NCI-H2196 treated with DMSO at 0.1 percent for 48 hours (cell line): Measurements from ENCODE around the gene BSCL2.
"Not testable (repeated sequence)": the region's sequence is repeated elsewhere in the genome, so short reads cannot be mapped to it uniquely, and the experiment has no call there.

Experiments used
- DNase-seq: peaks from one replicate; lab custom pipeline; 2025; ENCODE audit not compliant: unreplicated experiment; lab: John Stamatoyannopoulos, UW

Gene BSCL2

DNA sequence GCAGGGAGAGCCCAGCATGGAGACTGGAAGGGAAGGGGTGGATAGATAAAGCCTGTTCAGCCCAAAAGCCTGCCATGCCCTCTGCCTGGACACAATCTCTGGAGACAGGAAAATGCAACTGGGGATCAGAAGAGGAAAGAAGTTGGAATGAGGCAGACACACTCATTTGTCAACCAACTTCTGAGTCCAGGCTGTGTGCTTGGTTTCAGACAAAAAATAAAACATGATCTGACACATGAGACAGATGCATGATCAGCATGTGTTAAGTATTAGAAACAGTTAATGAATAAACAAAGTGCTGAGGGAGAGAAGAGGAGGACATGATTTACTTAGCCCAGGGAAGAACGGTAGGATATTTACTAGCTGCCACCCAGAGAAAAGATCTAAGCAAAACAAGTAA, 18.7 kb downstream of the BSCL2 start:
- no peak for DNase-seq

GRCh38 chr11:62687508-62688396, 19.5 kb downstream of the BSCL2 start:
- no peak for DNase-seq

- no peak for DNase-seq
Observed at GRCh38 chr11:62682518-62682917, 24.7 kb downstream of the BSCL2 start.

DNA sequence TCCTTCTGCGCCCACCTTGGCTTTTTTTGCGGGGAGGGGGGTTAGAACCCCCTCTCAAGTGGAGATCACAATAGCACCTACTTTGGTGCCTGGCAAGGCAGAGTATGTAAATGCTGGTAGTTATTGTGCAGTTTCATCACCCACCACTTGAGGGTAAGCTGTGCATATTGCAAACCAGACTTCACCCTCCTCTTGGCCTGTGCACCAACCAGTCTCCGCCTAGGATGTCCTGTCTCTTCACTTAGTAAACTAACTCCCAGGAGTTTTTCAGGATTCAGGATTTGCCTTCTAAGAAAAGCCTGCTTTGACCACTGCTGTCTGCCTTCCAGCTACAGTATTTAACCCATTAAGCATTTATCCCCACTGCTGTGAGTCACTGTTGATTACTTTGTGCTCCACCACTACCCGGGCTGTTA, 26.4 kb downstream of the BSCL2 start:
- DNase-seq: peak; percentile 61

DNA sequence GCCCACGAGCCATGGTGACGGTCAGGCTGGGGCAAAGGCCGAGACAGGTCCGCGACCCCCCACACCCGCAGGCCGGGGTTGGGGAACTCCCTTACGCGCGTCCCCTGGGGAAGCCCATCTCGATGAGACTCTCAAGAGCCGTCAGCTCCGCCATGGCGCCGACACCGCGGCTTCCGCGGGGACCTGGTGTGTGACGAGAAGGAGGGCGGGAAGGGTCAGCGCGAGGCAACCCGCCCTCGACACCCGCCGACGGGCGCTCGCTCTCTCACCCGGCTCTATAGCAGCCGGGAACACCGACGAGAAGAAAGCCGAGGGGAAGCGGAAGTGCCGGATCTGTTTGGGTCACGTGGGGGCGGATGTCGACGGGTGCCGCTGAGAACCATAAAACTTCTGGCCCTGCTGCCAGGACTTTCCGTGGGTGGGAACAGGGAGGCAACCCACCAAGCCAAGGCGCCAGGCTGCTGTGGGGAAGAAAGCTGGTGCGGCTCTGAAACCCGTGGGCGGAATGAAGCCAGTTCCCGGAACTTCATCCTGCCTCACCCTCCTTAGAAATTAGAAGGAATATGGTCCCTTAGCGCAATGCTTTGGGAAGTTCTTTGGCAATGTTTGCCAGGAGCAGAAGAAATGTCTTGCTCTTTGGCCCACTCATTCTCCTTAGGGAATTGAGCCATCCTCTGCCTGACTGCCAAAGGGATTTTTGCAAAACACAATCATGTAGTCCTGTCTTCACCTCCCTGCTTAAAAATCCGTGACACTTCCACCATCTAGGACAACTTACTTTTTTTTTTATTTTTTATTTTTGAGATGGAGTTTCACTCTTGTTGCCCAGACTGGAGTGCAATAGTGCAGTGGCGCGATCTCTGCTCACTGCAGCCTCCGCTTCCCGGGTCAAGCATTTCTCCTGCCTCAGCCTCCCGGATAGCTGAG, 28.2 kb downstream of the BSCL2 start, which contains the start of gene UBXN1:
UBXN1 (minus strand) TSS at position 304 of the 927 bp plus-strand sequence; CDS start at position 154, 150 bp downstream.
- peak; percentile 72 for DNase-seq

GRCh38 chr11:62678433-62678769, 28.8 kb downstream of the BSCL2 start:
- DNase-seq: no peak

GRCh38 chr11:62677714-62678113, 29.5 kb downstream of the BSCL2 start:
- no peak for DNase-seq

DNA sequence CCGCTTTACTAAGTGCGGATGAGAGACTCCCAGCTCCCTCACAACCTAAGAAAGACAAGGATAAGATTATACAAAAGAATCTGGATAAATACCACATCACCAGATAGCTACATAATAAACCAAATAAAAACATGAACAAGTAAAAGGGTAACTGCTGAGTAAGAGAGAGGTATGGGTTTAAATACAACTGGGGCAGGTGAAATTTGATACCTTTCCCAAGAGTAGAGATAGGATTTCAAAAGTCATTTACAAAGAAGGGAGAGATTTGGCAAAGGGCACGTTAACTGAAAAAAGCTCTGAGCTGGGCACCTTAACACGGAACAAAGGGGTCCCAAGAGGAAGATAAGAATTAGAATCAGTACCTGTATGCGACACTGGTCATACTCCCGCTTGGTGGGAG, 30.1 kb downstream of the BSCL2 start:
- no peak for DNase-seq

DNA sequence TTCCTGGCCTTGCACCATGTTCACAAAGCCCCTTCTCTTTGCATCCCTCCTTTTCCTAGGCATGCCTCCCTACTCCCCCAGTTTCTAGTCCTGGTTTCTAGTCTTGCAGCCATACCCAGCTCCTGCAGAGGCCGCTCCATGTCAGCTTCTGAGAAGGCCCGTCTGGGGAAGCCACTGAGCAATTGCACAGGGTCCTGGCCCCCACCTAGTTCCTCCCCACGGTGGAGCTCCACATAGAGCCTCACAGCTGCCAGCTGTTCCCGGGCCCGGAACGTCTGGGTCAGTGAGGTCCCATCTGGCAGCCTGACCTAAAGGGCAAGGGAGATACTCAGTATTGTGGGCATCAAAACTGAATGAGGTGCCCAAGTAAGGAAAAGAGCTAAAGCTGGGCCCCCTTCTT, 30.5 kb downstream of the BSCL2 start:
- DNase-seq: no peak

- DNase-seq: not testable (repeated sequence)
Observed at GRCh38 chr11:62675415-62675814, 31.8 kb downstream of the BSCL2 start.

GRCh38 chr11:62673196-62673525, 34.1 kb downstream of the BSCL2 start:
- no peak for DNase-seq

DNA sequence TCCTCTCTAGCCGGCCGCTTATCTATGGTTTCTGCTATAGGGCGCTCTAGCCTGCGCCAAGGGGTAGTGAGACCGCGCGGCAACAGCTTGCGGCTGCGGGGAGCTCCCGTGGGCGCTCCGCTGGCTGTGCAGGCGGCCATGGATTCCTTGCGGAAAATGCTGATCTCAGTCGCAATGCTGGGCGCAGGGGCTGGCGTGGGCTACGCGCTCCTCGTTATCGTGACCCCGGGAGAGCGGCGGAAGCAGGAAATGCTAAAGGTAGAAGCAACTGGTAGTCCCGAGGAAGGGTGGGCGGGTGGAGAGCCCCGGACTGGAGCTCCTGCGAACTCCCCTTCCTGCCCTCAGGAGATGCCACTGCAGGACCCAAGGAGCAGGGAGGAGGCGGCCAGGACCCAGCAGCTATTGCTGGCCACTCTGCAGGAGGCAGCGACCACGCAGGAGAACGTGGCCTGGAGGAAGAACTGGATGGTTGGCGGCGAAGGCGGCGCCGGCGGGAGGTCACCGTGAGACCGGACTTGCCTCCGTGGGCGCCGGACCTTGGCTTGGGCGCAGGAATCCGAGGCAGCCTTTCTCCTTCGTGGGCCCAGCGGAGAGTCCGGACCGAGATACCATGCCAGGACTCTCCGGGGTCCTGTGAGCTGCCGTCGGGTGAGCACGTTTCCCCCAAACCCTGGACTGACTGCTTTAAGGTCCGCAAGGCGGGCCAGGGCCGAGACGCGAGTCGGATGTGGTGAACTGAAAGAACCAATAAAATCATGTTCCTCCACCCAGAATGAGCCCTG, 35.4 kb downstream of the BSCL2 start, which contains the start of the genes LBHD1 and UQCC3:
LBHD1 (minus strand) TSS at position 660 of the 782 bp plus-strand sequence. CDS start 2,236 bp downstream, outside the sequence.
UQCC3 (plus strand) TSS at position 66 of the 782 bp plus-strand sequence; CDS start at position 139, 73 bp downstream.
- peak; percentile 72 for DNase-seq

GRCh38 chr11:62671236-62671607, 36.0 kb downstream of the BSCL2 start:
- no peak for DNase-seq

GRCh38 chr11:62669420-62670161, 37.6 kb downstream of the BSCL2 start:
- DNase-seq: no peak

DNA sequence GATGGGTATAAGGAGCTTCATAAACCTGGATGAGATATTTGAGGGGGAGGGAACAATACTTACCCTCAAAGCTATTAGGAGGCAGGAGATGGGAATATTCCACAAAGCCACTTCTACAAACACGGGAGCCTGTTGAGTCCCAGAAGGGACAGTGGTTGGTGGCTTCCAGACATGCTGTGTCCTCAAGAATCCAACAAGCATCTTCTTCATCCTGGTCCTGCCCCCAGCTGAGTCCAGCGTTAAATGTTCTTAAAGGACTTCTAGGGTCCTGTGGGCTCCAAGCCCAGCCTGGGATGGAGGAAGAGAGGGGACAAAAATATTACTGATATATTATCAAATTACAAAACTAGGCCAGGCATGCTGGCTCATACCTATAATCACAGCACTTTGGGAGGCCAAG, 39.8 kb downstream of the BSCL2 start:
- no peak for DNase-seq

DNA sequence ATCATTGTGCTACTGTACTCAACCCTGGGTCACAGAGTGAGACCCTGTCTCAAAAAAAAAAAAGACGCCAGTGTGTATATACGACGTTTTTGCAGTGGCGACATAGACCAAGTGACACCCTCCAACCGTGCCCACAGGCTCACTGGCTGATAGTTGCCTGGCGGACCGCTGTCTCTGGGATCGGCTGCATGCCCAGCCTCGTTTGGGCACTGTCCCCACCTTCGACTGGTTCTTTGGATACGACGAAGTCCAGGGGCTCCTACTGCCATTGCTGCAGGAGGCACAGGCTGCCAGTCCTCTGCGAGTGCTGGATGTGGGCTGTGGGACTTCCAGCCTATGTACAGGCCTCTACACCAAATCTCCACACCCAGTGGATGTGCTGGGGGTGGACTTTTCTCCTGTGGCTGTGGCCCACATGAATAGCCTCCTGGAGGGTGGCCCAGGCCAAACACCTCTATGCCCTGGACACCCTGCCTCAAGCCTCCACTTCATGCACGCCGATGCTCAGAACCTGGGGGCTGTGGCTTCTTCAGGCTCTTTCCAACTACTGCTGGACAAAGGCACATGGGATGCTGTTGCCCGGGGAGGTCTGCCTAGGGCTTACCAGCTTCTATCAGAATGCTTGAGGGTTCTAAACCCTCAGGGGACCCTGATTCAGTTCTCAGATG, 40.8 kb downstream of the BSCL2 start:
- no peak for DNase-seq

- no peak for DNase-seq
Observed at GRCh38 chr11:62665599-62666258, 41.5 kb downstream of the BSCL2 start.

GRCh38 chr11:62665075-62665598, 42.1 kb downstream of the BSCL2 start, which contains the start of the genes C11orf98 and CSKMT:
Gene C11orf98 (minus strand): TSS chr11:62665210. CDS start chr11:62665169, 41 bp downstream.
Gene CSKMT (plus strand): TSS chr11:62665312. CDS start chr11:62665880, 568 bp downstream.
- DNase-seq: peak; percentile 78
